Mammary epithelial cell (primary cell): ENCODE measurements around the gene SWT1.

ENCODE experiments used
- CTCF ChIP-seq, 2 donors: IDR thresholded peaks in 1 of 2; conservative IDR thresholded peaks in 1 of 2; 2 replicates each; pipeline ENCODE4 v1.5.1; 2011 to 2012; ENCODE audit warnings: inconsistent platforms in 2 of 2, low read length in 2 of 2, mild to moderate bottlenecking in 2 of 2, control low read depth in 1 of 2, low read depth in 1 of 2; ENCODE audit not compliant: insufficient read depth in 1 of 2; ENCODE audit errors: extremely low read depth in 1 of 2
- EZH2 ChIP-seq: IDR thresholded peaks from 2 replicates; pipeline ENCODE4 v1.6.1; 2012; ENCODE audit warnings: low read length, inconsistent platforms, borderline replicate concordance

GRCh38 chr1:185280589-185280988 is 123.6 kb downstream of the SWT1 start:
- TF ChIP-seq CTCF (conservative IDR thresholded peaks at IDR 0.05 in 1 of 2, IDR thresholded peaks at IDR 0.05 in 1 of 2; ENCODE audit: extremely low read depth in 1 of 2, insufficient read depth in 1 of 2, low read depth in 1 of 2, low read length in 2 of 2) (no peak), EZH2 (no peak)
